HFF-Myc (cell line): ENCODE measurements around the gene NUB1.

ENCODE experiments used
- DNase-seq: peaks from one replicate; pipeline ENCODE4 v3.0.0-alpha.2; 2011; ENCODE audit warnings: low read depth; ENCODE audit errors: extremely low read depth
- H3K4me3 ChIP-seq: replicated peaks from 2 replicates; pipeline ENCODE4 v1.5.1; 2011; ENCODE audit warnings: low read depth, mild to moderate bottlenecking, control low read depth, low read length
- TF ChIP-seq, protein P1 (sequence below): IDR thresholded peaks from 2 replicates; pipeline ENCODE4 v1.5.1; 2012; ENCODE audit warnings: mild to moderate bottlenecking, low read depth, low read length, control low read depth; ENCODE audit errors: missing control alignments

The NUB1 gene

DNA sequence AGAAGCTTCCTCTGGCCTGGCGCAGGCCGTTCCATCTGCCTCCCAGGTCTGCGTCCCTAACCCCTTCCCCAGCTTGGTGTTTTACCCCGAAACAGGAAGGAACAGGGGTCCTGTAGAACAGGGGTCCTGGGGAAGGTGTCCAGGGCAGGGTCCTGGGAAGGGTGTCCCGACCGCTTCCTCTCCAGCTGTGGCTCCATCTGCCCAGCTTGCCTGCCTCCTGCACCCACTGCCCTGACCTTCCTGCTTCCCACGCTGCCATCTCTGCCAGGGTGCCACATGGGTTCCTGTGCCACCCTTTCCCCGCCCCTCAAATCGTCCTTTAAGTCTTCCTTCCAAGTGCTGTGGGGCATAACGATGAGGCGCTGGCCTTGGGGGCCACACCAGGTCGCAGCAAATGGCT, 35.8 kb downstream of the NUB1 start:
- TF ChIP-seq, protein P1, sequence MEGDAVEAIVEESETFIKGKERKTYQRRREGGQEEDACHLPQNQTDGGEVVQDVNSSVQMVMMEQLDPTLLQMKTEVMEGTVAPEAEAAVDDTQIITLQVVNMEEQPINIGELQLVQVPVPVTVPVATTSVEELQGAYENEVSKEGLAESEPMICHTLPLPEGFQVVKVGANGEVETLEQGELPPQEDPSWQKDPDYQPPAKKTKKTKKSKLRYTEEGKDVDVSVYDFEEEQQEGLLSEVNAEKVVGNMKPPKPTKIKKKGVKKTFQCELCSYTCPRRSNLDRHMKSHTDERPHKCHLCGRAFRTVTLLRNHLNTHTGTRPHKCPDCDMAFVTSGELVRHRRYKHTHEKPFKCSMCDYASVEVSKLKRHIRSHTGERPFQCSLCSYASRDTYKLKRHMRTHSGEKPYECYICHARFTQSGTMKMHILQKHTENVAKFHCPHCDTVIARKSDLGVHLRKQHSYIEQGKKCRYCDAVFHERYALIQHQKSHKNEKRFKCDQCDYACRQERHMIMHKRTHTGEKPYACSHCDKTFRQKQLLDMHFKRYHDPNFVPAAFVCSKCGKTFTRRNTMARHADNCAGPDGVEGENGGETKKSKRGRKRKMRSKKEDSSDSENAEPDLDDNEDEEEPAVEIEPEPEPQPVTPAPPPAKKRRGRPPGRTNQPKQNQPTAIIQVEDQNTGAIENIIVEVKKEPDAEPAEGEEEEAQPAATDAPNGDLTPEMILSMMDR = no peak
- no peak overlapping the region for H3K4me3 ChIP-seq
- DNase-seq = no peak

DNA sequence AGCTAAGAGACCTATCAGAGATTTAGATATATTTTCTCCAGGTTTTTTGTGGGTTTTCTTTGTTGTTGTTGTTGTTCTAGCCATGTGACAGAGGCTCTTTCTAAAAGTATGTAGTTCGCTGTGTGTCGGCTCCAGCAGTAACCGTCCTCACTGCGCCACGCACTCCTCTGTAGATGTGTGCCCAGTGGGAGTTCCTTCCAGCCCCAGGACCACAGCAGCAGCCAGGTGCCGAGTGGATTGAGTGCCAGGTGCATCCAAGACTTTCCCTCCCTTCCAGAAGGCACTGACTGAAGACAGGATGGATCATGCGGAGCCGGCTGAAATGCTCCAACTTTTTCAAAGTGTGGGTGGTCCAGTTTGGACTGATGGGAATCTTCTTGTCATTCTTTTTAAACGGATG, 36.4 kb downstream of the NUB1 start:
- H3K4me3 ChIP-seq = no peak overlapping the region
- no peak for DNase-seq
- TF ChIP-seq, protein P1 = no peak

DNA sequence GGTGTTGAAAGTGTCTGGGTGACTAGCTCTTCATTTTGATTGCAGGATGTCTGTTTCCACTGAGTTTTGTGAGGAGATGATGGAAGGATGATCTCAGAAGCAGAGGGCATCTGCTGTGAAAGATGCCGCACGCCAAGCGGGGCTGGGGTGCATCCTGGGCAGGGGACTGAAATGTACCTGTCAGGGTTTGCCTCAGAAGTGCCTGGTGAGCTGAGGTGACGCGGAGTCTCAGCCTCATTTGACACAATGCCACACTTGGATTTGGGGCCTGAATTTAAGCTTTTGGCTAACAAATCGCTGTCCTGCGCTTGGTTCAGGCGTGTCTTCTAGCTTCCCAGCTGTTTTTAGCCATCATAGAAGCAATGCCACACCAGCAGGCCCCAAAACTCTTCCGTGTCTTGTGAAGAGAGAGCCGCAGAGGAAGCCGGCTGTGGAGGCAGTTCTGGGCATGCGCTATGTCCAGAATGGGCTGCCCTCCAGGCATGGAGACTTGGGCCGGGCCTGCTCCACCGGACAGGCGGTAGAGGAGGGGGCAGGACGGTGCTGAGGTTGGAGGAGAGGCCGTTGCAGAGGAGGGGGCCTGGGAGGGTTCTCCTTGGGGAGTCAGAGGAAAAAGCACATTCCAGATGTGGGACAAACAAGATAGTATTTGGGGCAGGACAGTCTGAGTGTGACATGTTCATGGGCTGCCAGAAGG, 37.0 kb downstream of the NUB1 start:
- DNase-seq = no peak
- H3K4me3 ChIP-seq = no peak overlapping the region
- TF ChIP-seq, protein P1 = no peak

DNA sequence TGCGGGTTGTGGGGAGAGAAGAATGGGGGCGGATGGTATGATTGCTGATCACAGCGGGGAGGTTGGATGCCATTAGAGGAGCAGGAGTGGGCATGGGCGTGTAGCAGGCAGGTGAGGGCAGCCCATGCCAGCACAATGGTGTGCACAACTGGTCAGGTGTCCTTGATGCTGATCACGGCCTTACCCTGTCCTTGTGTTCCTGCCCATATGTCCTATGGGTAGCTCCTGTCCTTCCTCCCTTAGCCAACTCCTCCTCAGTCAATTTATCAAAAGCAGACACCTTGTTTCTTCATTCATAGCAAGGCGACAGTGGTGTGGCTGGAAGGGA, 37.5 kb downstream of the NUB1 start:
- TF ChIP-seq, protein P1 = no peak
- H3K4me3 ChIP-seq = no peak overlapping the region
- DNase-seq = no peak

DNA sequence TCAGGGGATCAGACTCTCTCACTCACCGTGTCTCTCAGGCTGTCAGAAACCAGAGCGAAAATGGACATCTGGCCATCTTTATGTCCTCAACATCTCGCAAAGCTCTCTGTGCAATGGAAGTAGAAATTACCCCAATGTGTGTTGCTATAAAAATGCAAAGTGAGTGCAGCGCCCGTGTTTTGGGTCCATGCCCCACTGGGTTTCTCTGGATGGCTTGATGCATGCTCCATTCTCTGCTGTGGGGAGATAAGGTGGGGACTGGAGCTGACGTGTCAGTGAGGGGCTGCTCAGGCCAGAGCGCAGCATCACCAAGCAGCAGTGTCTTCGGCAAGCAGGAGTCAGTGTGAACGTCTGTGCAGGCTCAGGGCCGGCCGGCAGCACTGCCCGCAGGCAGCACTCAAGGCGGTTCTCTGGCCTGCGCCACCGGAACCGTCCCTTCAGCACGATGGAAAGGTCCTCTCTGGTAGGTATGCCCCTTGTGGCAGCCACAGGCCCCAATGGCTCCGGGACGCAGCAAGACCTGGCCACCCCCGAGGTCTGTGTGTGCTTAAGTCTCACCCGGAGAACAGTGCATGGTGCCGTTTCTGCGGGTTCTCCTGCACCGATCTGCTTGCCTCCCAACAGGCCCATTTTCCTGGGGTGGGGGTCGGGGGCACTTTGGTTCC, 38.1 kb downstream of the NUB1 start:
- no peak for DNase-seq
- TF ChIP-seq, protein P1 = no peak
- no peak overlapping the region for H3K4me3 ChIP-seq

DNA sequence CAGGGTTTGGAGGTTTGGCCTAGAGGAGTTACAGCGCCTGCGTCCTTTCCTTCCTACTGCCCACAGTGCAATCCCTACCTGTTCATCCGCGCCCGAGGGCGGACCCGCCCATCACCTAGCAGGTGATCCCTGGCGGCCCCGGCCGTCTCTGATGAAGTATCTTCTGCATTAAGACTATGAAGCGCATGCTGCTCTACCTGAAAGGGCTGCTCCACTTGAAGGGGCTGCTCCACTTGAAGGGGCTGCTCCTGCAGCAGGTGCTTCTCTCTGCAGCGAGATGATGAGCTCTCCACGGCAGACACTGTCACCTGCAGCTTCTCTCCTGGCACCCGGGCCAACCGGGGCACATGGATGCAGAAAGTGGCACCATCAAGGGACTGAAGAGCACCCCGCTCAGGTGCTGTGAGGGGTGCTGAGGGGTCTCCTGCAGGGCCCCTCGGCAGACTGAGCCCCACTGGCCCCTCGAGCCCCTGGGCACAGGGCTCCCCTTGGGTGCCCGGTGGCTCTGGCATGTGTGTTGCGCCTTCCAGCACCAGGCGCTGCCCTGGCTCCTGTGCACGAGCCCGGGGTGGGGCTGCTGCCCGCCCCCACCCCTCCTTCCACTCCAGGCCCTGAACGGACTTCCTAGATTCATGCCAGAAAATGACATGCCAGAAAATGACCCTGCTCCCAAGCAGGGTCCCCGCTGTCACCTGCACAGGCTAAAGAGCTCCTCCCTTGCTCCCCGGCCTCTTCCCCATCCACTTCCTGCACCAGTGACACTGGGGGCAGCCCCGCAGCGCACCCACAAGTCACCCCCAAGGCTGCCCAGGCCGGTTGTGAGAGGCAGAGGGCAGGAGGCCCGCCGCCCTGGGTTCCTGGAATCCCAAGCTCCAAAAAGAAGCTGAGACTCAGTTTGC, 38.8 kb downstream of the NUB1 start:
- no peak for DNase-seq
- H3K4me3 ChIP-seq = no peak overlapping the region
- TF ChIP-seq, protein P1 = no peak
